GM12873 (cell line): ENCODE results near the gene SGMS1.

ENCODE experiments used
- TF ChIP-seq, protein P1 (sequence below): IDR thresholded peaks from 2 replicates; pipeline ENCODE4 v1.5.1; 2012; ENCODE audit warnings: low read depth, mild to moderate bottlenecking, moderate library complexity, low read length, control low read depth; ENCODE audit not compliant: insufficient read depth; ENCODE audit errors: missing control alignments

The SGMS1 gene

GRCh38 chr10:50343702-50344331 lies 279.9 kb downstream of the SGMS1 start:
- TF ChIP-seq, protein P1, sequence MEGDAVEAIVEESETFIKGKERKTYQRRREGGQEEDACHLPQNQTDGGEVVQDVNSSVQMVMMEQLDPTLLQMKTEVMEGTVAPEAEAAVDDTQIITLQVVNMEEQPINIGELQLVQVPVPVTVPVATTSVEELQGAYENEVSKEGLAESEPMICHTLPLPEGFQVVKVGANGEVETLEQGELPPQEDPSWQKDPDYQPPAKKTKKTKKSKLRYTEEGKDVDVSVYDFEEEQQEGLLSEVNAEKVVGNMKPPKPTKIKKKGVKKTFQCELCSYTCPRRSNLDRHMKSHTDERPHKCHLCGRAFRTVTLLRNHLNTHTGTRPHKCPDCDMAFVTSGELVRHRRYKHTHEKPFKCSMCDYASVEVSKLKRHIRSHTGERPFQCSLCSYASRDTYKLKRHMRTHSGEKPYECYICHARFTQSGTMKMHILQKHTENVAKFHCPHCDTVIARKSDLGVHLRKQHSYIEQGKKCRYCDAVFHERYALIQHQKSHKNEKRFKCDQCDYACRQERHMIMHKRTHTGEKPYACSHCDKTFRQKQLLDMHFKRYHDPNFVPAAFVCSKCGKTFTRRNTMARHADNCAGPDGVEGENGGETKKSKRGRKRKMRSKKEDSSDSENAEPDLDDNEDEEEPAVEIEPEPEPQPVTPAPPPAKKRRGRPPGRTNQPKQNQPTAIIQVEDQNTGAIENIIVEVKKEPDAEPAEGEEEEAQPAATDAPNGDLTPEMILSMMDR, result no peak

GRCh38 chr10:50341987-50342386 lies 281.8 kb downstream of the SGMS1 start:
- TF ChIP-seq, protein P1, result no peak

DNA sequence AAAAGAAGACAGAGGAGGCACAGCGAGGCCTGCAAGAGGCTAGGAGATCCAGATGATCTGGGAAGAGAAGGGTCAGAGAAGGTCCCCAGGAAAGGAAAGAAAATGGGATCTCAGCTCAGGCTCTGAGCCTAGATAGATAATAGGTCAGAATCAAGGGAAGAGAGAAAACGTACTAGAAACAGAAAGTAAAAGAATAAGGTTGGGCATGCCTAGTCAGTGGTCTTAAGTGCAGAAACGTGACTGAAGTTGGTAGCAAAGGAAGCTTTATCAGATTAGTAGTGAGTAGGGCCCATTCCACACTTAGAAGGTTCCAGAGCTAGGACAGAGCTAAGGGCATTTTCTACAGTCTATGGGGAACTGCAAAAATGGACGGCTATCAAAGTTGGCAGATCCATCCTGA lies 287.6 kb downstream of the SGMS1 start:
- TF ChIP-seq, protein P1, result no peak

DNA sequence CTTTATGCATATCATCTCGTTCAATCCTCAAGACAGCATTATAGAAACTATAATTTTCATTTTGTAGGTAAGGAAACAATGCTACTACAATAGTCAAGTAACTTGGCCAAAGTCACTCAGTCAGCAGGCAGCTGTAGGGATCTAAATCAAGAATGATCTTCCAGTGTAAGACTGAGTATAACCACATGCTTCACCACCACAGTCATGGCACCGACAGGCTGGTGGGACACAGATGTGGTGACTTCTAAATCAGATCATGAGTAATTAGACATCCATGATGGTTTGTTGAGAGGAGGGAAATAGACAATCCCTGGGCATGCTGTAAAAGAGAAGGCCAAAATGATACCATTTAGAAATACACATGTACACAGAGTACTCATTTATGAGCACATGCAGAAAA lies 288.4 kb downstream of the SGMS1 start:
- TF ChIP-seq, protein P1, result no peak

DNA sequence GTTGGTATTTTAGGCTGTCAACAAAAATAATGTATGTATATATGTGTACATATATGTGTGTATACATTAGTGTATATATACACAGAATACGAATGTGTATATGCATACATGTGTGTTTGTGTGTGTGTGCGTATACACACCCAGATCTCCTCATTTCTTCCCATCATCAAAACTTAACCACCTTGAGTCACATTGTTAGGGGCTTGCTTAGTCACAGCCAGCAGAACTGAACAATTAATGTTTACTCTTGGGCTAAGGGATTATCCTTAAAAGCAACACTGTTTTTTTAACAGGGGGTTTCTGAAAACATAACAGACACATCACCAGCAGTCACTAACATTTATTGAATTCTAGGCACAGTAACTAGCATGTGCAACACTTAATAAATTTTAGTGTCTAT lies 289.5 kb downstream of the SGMS1 start:
- TF ChIP-seq, protein P1, result no peak

GRCh38 chr10:50333872-50334271 lies 289.9 kb downstream of the SGMS1 start:
- TF ChIP-seq, protein P1, result no peak

- TF ChIP-seq, protein P1, result no peak
These were observed 291.5 kb downstream of the SGMS1 start for GRCh38 chr10:50332108-50332842.
